NCI-H524 (cell line): ENCODE data around the gene PNPLA1.

ENCODE experiments used
- DNase-seq, 2 experiments: peaks; one replicate each; lab custom pipeline; 2025; lab: John Stamatoyannopoulos, UW

The PNPLA1 gene

DNA sequence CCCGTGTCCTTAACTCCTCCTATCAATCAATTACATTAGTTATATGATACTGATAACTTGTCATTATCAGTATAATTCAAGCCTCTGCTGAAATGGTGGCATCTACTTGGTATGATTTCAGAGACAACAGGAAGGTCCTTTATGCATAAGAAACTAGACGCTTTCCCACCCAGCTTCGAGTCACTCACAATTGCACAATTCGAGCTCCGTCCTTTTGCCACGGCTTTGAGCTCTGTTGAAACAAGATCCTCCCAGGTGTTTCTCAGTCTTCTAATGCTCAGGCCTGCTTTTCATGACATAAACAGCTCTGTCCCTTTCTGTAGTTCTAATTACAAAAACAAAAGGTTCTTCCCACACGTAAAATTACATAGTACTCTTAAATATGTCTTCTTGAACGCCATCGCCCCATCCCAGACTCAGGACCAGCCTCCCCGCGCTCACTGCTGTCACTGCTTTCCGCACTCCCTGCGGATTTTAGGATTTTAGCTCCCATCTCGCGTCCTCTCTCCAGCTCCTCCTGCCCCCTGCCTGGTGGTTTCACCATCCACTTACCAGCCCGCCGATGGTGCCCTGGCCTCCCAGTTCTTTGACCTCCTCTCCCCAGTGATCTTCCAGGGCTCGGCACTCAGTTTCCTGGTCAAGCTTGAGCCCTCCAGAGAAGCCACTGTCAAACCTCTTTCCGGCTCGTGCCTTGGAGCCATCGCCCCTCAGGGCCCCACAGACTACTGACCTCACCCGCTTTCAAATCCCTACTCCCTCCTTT, 23.2 kb upstream of the PNPLA1 start:
- DNase-seq, result no peak

DNA sequence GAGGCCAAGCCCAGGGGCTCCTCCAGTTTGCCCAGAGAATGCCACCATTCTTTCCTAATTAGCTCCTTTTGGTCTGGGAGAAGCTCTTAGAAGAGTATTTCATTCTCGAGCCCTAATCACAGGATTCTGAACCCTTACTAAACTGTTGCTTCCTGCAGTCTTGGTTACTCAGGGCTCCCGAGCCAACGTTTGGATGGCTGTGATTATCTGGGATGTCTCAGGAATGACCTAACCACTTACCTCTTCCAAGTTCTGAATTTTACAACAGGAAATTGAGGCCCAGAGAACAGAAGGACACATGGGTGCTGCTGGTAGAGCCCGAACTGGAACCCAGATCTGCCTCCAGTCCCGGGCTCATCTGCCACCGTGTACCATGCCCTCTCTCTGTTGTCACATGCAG, 22.2 kb upstream of the PNPLA1 start:
- no peak for DNase-seq

DNA sequence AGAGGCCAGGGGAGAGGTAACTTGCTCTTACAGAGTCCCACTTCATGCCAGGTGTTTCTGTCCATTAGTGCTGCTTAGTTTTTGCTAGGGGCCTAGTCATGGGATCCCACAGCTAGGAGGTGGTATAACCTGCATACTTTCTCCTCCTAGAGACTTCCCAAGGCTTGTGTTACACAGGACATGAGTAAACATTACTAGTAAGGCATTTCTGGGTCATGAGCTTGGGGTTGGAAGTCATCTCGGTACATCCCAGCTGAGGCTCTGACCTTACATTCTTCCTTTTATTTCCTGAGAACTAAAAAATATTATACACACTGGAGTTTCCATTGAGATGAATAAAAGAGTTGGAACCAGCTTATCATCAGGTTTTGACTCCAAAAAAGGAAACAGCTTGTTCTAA, 20.9 kb upstream of the PNPLA1 start:
- no peak for DNase-seq

DNA sequence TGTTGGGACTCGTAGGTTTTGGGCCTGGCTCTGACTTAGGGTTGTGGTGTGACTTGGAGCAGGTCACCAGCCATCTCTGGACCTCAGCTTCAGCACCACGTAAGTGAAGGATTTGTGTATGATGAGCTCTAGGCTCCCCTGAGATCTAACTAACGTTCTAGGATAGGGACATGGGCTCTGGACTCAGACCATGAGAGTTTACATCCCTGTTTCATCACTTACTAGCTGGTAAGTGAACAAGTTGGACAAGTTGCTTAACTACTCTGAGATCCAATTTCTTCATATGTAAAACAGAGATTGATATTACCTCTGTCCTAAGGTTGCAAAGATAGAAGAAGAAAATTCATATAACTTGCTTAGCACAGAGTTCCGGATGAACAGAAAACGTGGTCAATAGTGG, 20.3 kb upstream of the PNPLA1 start:
- DNase-seq, result no peak

DNA sequence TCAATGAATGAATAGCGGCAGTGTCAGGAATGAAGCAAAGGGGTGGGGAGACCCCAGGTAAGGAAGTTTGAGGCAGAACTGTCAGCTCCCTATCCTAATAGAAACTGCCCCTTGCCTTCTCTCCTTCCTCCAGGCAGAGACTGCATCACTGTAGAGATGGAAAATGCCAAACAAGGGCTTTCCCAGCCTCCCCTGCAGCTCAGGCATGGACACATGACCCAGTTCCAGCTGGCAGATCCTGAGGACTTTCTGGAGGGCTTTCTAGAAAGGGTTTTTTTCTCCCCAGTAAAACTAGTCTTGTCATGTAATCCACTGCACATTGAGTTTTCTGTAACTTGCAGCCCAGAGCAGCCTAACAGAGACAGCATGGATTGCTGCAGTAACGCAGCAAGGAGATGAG, 17.9 kb upstream of the PNPLA1 start:
- no peak for DNase-seq

DNA sequence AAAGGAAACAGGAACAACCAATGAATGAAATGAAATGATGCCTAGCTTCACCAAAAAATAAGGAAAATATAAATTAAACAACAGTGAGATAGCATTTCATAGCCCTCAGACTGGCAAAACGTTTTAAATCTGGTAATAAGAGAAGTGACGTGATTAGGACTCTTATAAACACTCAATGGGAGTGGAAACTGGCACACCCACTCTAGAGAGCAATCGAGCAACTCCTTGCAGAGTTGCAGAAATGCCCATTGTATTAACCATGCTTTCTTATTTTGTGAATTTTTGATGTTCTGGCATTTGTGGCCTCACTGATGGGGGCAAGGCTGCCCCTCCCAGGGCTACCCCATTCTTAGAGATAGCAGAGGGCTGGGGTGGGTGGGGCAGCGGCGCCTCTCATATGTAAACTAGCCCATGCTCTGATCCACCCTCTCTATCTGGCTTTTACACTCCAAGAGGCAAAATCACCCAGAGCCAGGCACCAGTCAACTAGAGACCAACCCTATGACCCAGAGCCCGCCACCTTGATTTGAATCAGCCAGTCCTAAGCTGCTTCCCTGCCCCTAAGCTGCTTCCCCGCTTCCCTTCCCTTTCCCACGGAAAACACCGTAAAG, 6.4 kb upstream of the PNPLA1 start:
- no peak for DNase-seq

DNA sequence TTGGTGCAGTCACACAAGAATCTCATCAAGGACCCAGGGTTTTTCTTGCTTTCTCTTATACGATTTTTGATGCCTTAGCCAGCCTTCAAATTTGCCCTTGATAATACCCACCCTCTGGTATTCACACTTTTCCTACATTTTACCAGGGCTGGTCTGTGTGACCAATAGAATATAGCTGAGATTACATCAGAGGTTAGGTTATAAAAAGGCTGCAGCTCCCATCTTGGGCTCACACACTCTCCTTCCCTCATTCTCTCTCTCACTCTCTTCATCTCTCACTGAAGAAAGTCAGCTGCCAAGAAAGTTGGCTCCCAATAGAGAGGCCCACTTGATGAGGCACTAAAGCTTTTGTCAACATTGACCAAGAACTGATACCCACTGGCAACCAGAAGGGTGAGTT, 4.1 kb upstream of the PNPLA1 start:
- DNase-seq, result no peak

DNA sequence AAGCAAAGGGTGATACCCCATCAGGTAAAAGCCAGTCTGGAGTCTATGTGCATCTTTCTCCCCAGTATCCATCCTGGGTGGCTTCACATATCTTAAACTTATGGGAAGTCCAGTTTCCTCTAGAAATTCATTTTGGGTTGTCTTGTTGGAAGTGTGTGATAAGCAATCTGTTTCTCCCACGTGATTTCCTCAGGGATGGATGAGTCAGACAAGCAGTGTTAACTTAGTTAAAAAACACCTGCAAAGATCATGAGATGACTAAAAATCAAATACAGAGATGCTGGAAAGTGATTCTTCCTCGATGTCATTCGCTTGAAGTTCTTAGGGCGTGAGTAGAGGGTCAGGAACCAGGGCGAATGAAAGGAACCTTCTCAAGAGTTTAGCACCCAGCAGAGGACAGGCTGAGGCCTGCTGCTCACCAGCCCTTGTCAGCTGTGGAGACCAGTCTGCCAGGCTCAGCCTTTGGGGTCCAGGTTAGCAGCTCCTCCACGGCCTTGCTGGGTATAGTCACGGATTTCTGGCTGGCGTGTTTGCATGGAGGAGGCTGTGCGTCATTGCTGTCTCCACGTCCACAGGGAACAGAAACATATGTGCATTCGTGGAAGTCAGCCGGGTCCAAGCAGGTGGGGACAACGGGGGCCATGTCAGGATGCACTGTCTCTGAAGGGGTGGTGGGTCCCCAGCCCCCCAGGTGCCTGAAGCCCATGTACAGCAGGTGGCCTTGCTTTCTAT, 2.8 kb upstream of the PNPLA1 start:
- no peak for DNase-seq

DNA sequence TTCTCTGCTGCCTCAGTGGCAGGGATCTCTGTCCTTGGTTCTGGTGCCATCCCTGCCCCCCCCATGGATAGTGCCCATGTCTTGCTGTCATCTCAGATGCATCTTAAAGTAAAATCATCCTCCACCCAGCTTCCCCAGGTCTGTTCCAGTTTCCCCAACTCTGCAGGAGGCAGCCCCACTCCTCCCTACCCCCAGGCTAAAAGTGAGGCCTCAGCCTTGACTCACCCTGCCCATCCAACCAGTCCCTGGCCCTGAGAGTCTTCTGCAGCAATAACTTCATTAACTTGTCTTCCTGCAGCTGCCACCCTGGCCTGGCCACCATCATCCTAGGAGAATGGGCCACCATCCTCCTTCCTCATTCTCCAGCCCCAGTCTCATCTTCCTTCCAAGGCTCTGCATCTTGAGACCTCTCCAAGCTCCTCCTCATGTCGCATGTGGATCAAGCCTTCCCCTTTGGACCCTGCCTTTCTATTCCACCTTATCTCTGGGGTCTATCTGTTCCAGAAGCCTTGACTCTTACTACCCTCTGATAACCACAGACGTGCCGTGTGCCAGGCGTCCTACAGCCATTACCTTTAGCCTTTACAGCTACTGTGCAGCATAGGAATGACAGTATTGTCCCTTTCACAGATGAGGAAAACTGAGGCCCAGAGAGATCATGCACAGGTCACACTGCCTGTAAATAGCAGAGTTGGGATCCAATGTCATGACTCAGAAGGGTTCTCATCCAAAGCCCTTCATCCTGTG, 2.0 kb upstream of the PNPLA1 start:
- DNase-seq, result no peak

DNA sequence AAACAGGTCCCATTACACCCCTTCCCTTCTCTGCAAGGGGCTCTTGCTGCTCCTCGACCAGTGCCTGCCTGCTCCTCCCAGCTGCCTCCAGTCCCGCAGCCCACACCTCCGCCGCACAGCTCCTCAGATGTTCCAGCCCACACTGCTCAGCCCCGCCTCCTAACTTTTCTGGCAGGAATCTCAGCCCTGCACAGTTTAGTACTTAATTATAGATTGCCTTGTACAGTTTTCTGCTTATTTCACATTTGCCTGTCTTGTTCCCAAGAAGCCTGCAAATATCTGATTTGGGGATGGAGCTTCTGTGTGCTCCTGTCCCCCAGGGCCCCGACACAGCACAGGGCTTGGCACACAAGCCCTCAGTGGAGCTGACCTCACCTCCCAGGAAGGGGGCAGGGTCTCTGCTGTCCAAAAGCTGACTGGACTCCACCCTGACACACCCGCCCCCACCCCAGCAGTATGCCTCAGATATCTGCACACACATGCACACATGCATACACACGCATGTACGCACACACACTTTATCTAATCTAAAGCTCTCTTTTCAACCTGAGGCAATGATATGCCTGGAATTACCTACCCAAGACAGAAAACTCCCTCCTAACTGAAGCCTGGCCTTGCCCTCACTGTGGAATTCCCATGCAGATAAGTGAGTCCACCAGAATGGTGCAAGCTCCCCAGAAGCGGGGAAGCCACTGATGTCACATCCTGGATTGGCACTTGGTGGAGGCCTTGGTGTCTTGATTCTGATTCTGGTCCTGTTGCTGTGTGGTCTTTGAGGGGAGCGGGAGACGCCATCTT, 1.2 kb upstream of the PNPLA1 start:
- no peak for DNase-seq

DNA sequence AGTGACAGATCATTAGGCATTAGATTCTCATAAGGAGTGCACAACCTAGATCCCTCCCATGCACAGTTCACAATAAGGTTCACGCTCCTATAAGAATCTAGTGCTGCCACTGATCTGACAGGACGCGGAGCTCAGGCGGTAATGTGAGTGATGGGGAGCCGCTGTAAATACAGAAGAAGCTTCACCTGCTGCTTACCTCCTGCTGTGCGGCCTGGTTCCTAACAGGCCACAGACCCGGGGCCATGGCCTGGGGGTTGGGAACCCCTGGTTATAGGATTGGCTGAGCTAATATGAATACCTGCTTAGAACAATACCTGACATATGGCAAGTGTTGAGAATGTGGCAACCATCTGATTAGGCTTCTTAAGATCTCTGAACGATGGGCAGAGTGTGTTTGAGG, 2.4 kb downstream of the PNPLA1 start:
- peak in 1 of 2 experiments; percentile 45 for DNase-seq

DNA sequence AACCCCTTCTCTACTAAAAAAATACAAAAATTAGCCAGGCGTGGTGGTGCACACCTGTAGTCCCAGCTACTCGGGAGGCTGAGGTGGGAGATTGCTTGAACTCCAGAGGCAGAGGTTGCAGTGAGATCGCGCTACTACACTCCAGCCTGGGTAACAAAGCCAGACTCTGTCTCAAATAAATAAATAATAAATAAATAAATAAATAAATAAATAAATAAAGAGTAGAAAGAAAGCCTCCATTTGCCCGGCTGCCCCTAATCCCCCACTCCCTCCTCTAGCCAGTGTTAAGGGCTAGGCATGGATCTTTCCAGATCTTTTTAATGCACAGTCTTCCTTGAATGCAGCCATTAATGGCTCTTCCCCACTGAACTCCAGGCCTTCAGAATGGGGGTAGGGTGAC, 3.2 kb downstream of the PNPLA1 start:
- no peak for DNase-seq

DNA sequence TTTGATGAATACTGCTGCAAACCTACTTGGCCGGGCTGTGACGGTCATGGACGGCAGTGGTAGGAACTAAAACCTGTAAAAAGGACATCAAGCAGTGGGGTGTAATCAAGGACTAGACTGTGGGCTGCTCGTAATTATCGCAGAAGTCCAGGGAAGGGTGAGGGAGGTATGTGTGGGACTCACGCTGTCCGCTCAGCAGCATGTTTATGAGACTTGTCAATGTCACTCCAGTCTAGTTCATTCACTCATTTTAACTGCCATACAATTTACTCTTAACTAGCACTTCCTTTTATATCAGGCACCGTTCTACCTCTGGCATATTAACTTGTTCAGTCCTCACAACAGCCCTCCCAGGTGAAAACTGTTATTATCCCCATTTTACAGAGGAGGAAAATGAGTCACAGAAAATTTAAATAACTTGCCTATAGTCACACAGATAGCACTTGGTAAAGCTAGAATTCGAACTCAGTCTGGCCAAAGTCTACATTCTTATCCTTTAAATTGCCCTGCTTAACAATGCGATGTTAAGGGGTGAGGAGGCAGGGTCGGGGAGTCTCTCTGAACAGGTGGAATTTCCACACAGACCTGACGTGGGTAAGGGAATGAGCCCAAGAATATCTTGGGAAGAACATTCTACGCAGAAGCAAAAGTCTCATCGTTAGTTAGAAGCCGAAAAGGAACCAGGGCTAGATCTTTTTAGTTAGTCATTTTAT, 4.1 kb downstream of the PNPLA1 start:
- no peak for DNase-seq

DNA sequence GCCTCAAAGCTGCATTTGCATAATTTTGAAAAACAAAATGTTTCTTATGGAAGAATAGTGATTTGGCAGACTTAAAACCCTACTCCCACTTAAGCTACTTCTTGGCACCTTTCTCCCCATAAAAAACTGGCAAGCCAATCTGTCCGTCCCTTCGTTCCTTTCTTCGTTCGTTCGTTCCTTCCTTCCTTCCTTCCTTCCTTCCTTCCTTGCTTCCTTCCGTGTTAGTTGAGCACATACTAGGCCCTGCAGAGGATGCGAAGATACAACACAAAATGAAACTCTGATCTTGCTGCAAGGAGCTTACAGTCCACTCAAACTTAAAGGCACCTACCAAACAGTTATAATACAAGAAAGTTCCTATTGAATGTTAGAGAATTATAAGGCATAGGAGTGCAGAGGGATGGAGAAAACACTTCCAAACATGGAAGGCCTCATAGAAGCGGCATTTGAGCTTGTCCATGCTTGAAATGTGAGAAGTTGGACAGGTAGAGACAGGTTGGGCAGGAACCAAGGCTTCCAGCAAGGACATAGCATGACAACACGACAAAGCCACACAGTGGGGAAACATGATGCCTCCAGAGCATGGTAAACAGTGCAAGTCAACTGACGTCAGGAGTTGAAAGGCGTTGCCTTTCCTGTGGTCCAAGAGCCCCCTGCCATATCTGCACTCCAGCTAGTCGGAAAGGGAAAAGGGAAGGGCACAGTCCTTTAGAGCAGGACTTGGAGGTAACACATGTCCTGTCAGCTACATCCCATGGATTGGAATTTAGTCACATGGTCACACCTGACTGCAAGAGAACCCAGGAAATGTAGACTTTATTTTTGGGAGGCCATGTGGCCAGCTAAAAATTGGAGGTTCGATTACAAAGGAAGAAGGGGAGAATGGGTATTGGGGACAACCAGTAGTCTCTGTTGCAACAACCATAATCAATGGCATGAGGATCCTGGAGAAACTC, 7.0 kb downstream of the PNPLA1 start:
- no peak for DNase-seq

DNA sequence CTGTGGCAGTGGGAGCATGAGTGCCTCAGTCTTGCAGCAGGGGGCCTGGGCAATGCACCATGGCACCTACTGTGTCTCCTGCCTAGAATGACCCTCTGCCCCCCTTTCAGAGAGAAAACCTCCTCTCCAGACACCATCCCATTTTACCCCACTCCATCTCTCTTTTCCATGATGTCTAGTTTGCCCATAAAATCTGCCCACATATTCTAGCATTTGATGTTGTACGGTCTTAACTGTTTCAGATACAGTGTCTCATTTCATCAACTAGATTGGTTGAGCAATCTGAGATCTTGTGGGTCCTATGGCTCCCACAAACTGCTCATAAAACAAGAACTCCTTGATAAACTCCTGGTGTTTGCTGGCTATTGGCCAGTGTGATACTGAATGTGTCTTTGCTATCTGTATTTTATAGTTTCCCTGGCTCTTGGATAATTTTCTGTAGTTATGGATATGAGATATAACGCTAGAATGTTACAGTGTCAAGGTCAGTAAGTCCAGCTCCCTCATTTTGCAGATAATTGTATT, 8.1 kb downstream of the PNPLA1 start:
- no peak for DNase-seq

DNA sequence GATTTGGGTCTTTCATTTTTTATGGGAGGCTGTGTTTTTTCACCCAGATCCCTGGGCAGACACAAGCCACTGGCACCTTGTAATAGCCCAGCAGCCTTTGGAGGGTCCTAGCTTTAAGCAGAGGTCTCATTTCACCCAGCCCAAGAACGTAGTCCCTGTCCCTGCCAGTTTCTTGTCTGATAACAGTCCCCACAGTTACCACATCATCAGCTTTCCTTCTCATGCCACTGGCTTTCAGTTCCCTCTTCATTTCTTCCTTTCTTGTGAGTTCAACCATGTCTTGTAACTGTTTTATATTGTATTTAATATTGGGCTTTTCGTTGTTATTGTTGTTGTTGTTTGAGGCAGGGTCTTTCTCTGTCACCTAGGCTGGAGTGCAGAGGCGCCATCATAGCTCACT, 10.6 kb downstream of the PNPLA1 start:
- no peak for DNase-seq

DNA sequence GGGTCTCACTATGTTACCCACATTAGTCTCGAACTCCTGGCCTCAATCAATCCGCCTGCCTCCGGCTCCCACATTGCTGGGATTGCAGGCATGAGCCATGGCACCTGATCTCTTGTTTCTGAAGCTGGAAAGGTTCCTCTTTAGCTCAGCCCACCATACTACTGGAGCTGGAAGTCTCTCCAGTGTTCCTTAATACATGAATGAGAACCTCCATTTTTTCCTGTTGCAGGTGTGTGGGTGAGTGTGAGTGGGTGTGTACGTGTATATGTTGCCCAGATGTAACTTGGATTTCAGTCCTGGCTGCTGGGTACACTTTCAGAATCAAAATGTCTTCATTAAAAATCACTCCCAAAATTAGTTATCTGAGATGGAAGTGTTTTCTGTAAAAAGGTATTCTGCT, 11.1 kb downstream of the PNPLA1 start:
- no peak for DNase-seq

DNA sequence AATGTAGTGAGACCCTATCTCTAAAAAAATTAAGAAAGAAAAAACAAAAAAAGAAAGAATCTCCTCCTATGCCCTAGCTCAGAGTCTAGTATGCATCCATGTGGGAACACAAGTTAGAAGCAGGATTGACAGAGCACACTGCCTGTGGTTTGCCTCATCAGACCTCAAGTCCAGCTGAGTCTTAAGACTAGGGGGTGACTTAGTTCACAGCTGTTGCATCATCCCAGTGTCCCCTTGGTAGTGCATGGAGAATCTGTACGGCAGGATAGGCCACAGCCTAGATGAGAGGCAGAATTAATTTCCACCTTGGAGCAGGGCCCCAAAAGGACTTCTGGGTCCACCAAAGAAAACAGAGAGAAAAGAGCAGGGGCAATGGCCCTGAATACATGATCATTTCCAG, 13.7 kb downstream of the PNPLA1 start:
- no peak for DNase-seq

DNA sequence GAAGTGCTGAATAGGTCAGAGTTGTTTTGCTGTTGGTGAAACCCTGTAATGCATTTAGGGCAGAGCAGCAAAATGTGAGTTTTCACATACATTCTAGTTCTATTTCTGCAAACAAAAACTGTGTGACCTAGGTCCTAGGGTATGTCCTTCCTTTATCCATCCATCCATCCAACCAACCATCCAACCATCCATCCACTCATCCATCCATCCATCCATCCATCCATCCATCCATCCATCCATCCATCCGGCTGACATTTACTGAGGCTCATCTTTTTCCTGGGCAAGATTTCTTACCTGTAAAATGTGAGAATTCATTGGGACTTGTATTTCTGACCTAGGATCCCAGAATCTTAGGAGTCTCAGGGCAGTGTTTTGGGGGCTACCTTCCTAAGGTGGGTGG, 14.5 kb downstream of the PNPLA1 start:
- DNase-seq, result no peak

DNA sequence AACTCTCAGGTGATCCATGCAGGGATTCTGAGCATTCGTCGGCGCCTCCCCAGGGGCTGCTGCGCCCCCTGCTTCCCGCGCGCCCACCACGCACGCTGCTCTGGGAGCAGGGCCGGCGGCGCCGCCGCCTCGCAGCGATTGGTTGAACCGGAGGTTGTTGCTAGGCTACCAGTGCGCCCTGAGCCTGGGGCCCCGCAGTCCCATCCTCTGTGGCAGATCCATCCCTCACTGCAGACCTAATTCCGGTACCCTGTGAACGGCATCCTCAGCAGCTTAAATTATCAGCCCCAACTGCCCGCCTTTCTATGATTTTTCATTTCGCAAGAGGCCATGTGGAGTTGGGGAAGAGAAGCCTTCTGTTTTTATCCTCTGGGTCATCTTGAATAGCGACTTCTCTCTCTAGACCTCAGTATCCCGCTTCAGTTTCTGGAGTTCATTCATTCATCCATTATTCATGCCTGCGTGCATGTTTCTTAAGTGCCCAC, 15.4 kb downstream of the PNPLA1 start:
- DNase-seq, result no peak
